ENCODE results near the gene CHD6. TPM values are rescaled to one million over a fixed set of nuclear protein-coding genes. Genes with fewer than 3 reads are reported as not detected.

Gene CHD6
- total RNA-seq, 1 experiment from 2014 or later: 26.6 TPM

- H3K27me3 ChIP-seq (ENCODE audit: insufficient read depth, low read length): peaks cover 25% of the 10 kb centered on the region; the same call in 1 of the 2 replicates
- H3K9ac ChIP-seq (ENCODE audit: low read length): no peak overlapping the region
- H3K27ac ChIP-seq (ENCODE audit: low read depth, low read length): no peak overlapping the region
- no peak overlapping the region for H3K4me2 ChIP-seq (ENCODE audit: low read length)
- H3K79me2 ChIP-seq (ENCODE audit: insufficient read depth, low read length): no peaks in the 10 kb centered on the region
- H3K9me2 ChIP-seq (ENCODE audit: insufficient read depth): no peaks in the 10 kb centered on the region
- no peaks in the 10 kb centered on the region for H3K36me3 ChIP-seq (ENCODE audit: control insufficient read depth in 1 of 2, insufficient read depth in 2 of 2, low read length in 2 of 2)
- ChIA-PET RAD21 (ENCODE audit: low non-redundant PET in 1 of 2, low total read pairs in 2 of 2, uncharacterized antibody in 2 of 2, unreplicated experiment in 2 of 2) (no interaction called here), CTCF (no interaction called here), POLR2A (no interaction called here)
- BruUV-seq (replicated peaks): no TSS peak
- no peaks in the 10 kb centered on the region for H3K9me3 ChIP-seq (ENCODE audit: control insufficient read depth in 1 of 2, insufficient read depth in 1 of 2, low read depth in 1 of 2, low read length in 2 of 2)
- H3K4me3 ChIP-seq (replicated peaks in 1 of 2; ENCODE audit: low read depth in 1 of 2, low read length in 2 of 2): no peak overlapping the region
- H3K4me1 ChIP-seq (ENCODE audit: control insufficient read depth in 1 of 2, insufficient read depth in 2 of 2, low read length in 2 of 2): no peaks in the 10 kb centered on the region
- DNase-seq (ENCODE audit: low read depth, low spot score): no peak
- no peak overlapping the region for H2AFZ ChIP-seq (ENCODE audit: low read depth, low read length, poor library complexity, severe bottlenecking)
- H4K20me1 ChIP-seq (ENCODE audit: insufficient read depth): no peaks in the 10 kb centered on the region
- no peak for TF ChIP-seq TCF7L2 (IDR thresholded peaks at IDR 0.05; ENCODE audit: borderline replicate concordance, extremely low read depth, insufficient read depth, insufficient read length)
- ATAC-seq: no peak
- intact Hi-C loops (cut with micrococcal nuclease): no loop called here
These were observed 39.5 kb upstream of the CHD6 start for GRCh38 chr20:41657655-41658054.

- H2AFZ ChIP-seq (ENCODE audit: low read depth, low read length, poor library complexity, severe bottlenecking): no peak overlapping the region
- intact Hi-C loops (cut with micrococcal nuclease): no loop called here
- H3K4me3 ChIP-seq (replicated peaks in 1 of 2; ENCODE audit: low read depth in 1 of 2, low read length in 2 of 2): no peak overlapping the region
- RAD21 ChIA-PET (ENCODE audit: low non-redundant PET in 1 of 2, low total read pairs in 2 of 2, uncharacterized antibody in 2 of 2, unreplicated experiment in 2 of 2): no interaction called here
- H3K27me3 ChIP-seq (ENCODE audit: insufficient read depth, low read length): peaks cover 31% of the 10 kb centered on the region
- DNase-seq (ENCODE audit: low read depth, low spot score) (no peak), ATAC-seq (no peak)
- no peaks in the 10 kb centered on the region for H3K79me2 ChIP-seq (ENCODE audit: insufficient read depth, low read length)
- H4K20me1 ChIP-seq (ENCODE audit: insufficient read depth): no peaks in the 10 kb centered on the region
- POLR2A ChIA-PET: no interaction called here
- no peaks in the 10 kb centered on the region for H3K9me2 ChIP-seq (ENCODE audit: insufficient read depth)
- no peaks in the 10 kb centered on the region for H3K4me1 ChIP-seq (ENCODE audit: control insufficient read depth in 1 of 2, insufficient read depth in 2 of 2, low read length in 2 of 2)
- no peaks in the 10 kb centered on the region for H3K9me3 ChIP-seq (ENCODE audit: control insufficient read depth in 1 of 2, insufficient read depth in 1 of 2, low read depth in 1 of 2, low read length in 2 of 2)
- no peak overlapping the region for H3K27ac ChIP-seq (ENCODE audit: low read depth, low read length)
- no peak overlapping the region for H3K4me2 ChIP-seq (ENCODE audit: low read length)
- TF ChIP-seq SIN3A (IDR thresholded peaks at IDR 0.05; ENCODE audit: low read depth): no peak
- no peak for TF ChIP-seq ZNF274 (IDR thresholded peaks at IDR 0.05; ENCODE audit: low read depth, low read length)
- TF ChIP-seq CBX3 (IDR thresholded peaks at IDR 0.05; ENCODE audit: low read depth): no peak
- no peak for TF ChIP-seq TCF7L2 (IDR thresholded peaks at IDR 0.05; ENCODE audit: borderline replicate concordance, extremely low read depth, insufficient read depth, insufficient read length)
- no peak for TF ChIP-seq ELF1 (IDR thresholded peaks at IDR 0.05; ENCODE audit: borderline replicate concordance, low read depth)
- no TSS peak for BruUV-seq (replicated peaks)
- H3K36me3 ChIP-seq (ENCODE audit: control insufficient read depth in 1 of 2, insufficient read depth in 2 of 2, low read length in 2 of 2): no peaks in the 10 kb centered on the region
- H3K9ac ChIP-seq (ENCODE audit: low read length): no peak overlapping the region
- CTCF ChIA-PET: no interaction called here
These were observed 37.9 kb upstream of the CHD6 start for GRCh38 chr20:41655962-41656618.

Measured in HCT116 (cell line).